Gastrocnemius medialis (tissue), 4 donors: ENCODE results near the gene COX4I1.

Experiments used
- POLR2A ChIP-seq, 2 donors: fragments of 450-650 bp; IDR thresholded peaks; one replicate each; pipeline ENCODE4 v1.6.1; 2017; ENCODE audit warnings: antibody characterized with exemption in 2 of 2, mild to moderate bottlenecking in 2 of 2, moderate library complexity in 2 of 2
- TF ChIP-seq, protein P1 (sequence below), 5 experiments: fragments of 450-650 bp in 3 of 5; fragments of 200-600 bp in 2 of 5; sonication (generic) in 2 of 5; IDR thresholded peaks in 4 of 5; conservative IDR thresholded peaks in 1 of 5; 1 replicate in 4 of 5; 2 replicates in 1 of 5; pipeline ENCODE4 v1.5.1; 2016 to 2019; ENCODE audit warnings: antibody characterized with exemption in 5 of 5, mild to moderate bottlenecking in 3 of 5, moderate library complexity in 3 of 5

DNA sequence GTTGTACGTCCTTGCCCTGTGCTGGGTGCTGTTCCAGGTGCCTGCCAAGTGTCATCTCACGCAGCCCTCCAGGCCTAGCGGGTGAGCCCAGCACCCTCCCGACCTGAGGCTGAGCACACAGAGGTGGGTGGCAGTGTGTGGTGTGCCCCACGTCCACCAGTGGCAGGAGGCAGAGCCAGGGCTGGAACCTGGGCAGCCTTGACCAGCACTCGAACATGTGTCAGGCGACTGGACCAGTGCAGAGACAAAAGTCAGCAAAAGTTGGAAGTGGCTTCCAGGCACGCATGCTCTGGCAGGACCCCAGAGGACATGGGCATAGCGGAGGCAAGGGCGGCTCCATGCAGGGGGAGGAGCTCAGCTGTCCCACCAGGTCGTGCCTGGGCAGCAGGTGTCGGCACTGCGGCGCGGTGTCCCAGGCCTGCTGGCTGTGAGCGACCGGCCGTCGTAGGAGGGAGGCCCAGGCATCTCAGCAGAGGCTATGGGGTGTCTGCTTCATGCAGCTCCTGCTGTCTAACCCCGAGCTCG is 35.8 kb downstream of the COX4I1 start:
- TF ChIP-seq, protein P1, sequence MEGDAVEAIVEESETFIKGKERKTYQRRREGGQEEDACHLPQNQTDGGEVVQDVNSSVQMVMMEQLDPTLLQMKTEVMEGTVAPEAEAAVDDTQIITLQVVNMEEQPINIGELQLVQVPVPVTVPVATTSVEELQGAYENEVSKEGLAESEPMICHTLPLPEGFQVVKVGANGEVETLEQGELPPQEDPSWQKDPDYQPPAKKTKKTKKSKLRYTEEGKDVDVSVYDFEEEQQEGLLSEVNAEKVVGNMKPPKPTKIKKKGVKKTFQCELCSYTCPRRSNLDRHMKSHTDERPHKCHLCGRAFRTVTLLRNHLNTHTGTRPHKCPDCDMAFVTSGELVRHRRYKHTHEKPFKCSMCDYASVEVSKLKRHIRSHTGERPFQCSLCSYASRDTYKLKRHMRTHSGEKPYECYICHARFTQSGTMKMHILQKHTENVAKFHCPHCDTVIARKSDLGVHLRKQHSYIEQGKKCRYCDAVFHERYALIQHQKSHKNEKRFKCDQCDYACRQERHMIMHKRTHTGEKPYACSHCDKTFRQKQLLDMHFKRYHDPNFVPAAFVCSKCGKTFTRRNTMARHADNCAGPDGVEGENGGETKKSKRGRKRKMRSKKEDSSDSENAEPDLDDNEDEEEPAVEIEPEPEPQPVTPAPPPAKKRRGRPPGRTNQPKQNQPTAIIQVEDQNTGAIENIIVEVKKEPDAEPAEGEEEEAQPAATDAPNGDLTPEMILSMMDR (IDR thresholded peaks at IDR 0.05 in 4 of 5, conservative IDR thresholded peaks at IDR 0.05 in 1 of 5), result no peak
- no peak for TF ChIP-seq POLR2A (IDR thresholded peaks at IDR 0.05)
